Measurements from ENCODE around the gene GNB1L.

Gene GNB1L

GRCh38 chr22:19888131-19888746 lies 33.6 kb upstream of the GNB1L start:
- DNase-seq, result no peak

GRCh38 chr22:19887256-19887985 lies 32.7 kb upstream of the GNB1L start:
- DNase-seq, result peak; percentile 52

GRCh38 chr22:19886605-19887255 lies 32.1 kb upstream of the GNB1L start:
- DNase-seq, result peak; percentile 60

- no peak for DNase-seq
Measured at GRCh38 chr22:19885841-19886592, 31.3 kb upstream of the GNB1L start.

- no peak for DNase-seq
Measured at GRCh38 chr22:19884954-19885751, 30.5 kb upstream of the GNB1L start.

GRCh38 chr22:19884161-19884953 lies 29.7 kb upstream of the GNB1L start:
- DNase-seq, result peak; percentile 20

GRCh38 chr22:19883446-19883845 lies 28.8 kb upstream of the GNB1L start:
- DNase-seq, result peak; percentile 1

GRCh38 chr22:19882446-19883381 lies 28.0 kb upstream of the GNB1L start:
- DNase-seq, result peak; percentile 10

- DNase-seq, result peak; percentile 4
Measured at GRCh38 chr22:19880786-19881569, 26.3 kb upstream of the GNB1L start.

GRCh38 chr22:19879992-19880785 lies 25.5 kb upstream of the GNB1L start:
- peak; percentile 7 for DNase-seq

- DNase-seq, result no peak
Measured at GRCh38 chr22:19879643-19879991, 24.9 kb upstream of the GNB1L start.

GRCh38 chr22:19879246-19879570 lies 24.5 kb upstream of the GNB1L start:
- DNase-seq, result peak; percentile 11

GRCh38 chr22:19878461-19879245 lies 24.0 kb upstream of the GNB1L start:
- DNase-seq, result peak; percentile 10

- DNase-seq, result peak; percentile 12
Measured at GRCh38 chr22:19877626-19878339, 23.1 kb upstream of the GNB1L start.

- peak; percentile 8 for DNase-seq
Measured at GRCh38 chr22:19876941-19877625, 22.4 kb upstream of the GNB1L start.

GRCh38 chr22:19876314-19876940 lies 21.8 kb upstream of the GNB1L start:
- DNase-seq, result peak; percentile 15

All from activated T-cell treated with anti-CD3 and anti-CD28 coated beads, Interleukin-2, amount 50 U/mL, for 1 hour (primary cell).